Inflammatory macrophage treated with lipopolysaccharide for 4 hours (primary cell): ENCODE measurements around the gene MOB3A.
"Not testable (repeated sequence)": the region's sequence is repeated elsewhere in the genome, so short reads cannot be mapped to it uniquely, and the experiment has no call there.

Experiments used
- DNase-seq: peaks from one replicate; pipeline ENCODE4 v3.0.0-alpha.2; 2020

Gene MOB3A

GRCh38 chr19:2044709-2045500 is 51.2 kb downstream of the MOB3A start:
- no peak for DNase-seq

- DNase-seq = no peak
These were observed 52.0 kb downstream of the MOB3A start for GRCh38 chr19:2043961-2044708.

GRCh38 chr19:2043251-2043641 is 52.9 kb downstream of the MOB3A start:
- DNase-seq = no peak

GRCh38 chr19:2042485-2043250 is 53.5 kb downstream of the MOB3A start:
- no peak for DNase-seq

GRCh38 chr19:2041683-2042484 is 54.2 kb downstream of the MOB3A start:
- peak; percentile 99 for DNase-seq

GRCh38 chr19:2041433-2041682 is 54.8 kb downstream of the MOB3A start:
- DNase-seq = no peak

- DNase-seq = no peak
These were observed 55.3 kb downstream of the MOB3A start for GRCh38 chr19:2040647-2041432.

- no peak for DNase-seq
These were observed 56.0 kb downstream of the MOB3A start for GRCh38 chr19:2039959-2040646.

- DNase-seq = no peak
These were observed 56.8 kb downstream of the MOB3A start for GRCh38 chr19:2039089-2039958.

- no peak for DNase-seq
These were observed 57.6 kb downstream of the MOB3A start for GRCh38 chr19:2038284-2039088.

GRCh38 chr19:2037651-2038255 is 58.4 kb downstream of the MOB3A start:
- DNase-seq = no peak

GRCh38 chr19:2036424-2036823 is 59.7 kb downstream of the MOB3A start:
- DNase-seq = no peak

GRCh38 chr19:2035590-2035991 is 60.5 kb downstream of the MOB3A start:
- DNase-seq = no peak

- DNase-seq = peak; percentile 65
These were observed 61.2 kb downstream of the MOB3A start for GRCh38 chr19:2034729-2035589.

- DNase-seq = not testable (repeated sequence)
These were observed 61.9 kb downstream of the MOB3A start for GRCh38 chr19:2034253-2034652.

- DNase-seq = no peak
These were observed 62.3 kb downstream of the MOB3A start for GRCh38 chr19:2033825-2034159.

GRCh38 chr19:2033115-2033824 is 62.9 kb downstream of the MOB3A start:
- no peak for DNase-seq
